Right kidney (tissue), 1 donor: Measurements from ENCODE around the gene CTSZ.

Source experiments
- DNase-seq: peaks from one replicate; pipeline ENCODE4 v3.0.0-alpha.2; 2016

The CTSZ gene

DNA sequence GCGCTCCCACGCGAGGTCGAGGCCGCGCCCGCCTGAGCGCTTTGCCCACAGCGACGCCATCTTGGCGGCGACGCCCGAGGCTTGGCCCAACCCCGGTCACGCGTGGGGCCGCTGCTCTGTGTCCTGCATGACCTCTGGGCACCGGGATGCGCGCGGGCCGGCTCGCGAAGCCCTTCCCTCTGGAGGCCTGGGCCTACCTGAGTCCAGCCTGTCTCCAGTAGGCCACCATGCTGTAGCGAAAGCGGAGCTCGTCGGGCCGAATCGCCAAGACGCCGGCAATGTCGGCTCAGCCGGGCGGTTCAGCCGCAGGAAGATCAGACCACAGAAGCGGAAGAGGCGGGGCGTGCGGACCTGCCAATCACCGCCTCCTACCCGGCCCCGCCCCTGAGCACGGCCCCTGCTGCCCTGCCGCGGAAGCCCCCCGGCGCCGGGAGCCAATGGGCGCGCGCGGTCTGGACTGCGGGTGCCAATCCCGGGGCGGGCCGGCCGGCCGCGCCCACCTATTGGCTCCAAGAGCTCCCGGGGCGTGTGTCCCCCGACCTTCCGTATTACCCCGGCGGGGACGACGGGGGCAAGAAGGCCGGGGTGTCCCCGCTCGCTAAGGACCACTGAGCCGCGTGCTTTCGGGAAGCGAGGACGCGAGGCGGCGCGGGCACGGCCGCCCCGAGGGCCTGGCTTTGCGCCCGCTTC lies 25.1 kb upstream of the CTSZ start, which contains the start of gene ATP5F1E:
Gene ATP5F1E (minus strand): TSS at position 313 of the 690 bp plus-strand sequence. CDS start 84 bp downstream, at position 229.
- DNase-seq: peak; percentile 94

DNA sequence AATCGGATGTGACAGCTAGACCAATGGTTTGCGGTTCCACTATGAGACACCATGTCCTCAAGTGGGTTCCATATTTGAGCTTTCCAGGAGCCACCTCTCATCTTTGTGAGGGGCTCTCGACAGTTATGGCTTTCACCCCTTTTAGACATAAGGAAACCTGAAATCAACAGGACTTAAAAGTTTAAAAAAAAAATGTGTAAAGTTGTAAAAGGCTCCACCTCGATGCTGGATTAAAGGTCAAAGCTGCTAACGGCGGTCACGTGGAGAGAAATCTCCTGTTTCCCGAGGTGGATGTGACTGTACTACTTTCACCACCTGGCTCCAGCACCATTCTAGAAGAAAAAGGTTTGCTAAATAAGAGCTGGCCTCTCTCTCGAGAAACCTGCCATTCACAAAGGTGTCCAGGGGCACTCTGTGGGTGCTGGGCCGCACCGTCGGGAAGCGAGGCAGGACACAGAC lies 24.5 kb upstream of the CTSZ start:
- DNase-seq: no peak

DNA sequence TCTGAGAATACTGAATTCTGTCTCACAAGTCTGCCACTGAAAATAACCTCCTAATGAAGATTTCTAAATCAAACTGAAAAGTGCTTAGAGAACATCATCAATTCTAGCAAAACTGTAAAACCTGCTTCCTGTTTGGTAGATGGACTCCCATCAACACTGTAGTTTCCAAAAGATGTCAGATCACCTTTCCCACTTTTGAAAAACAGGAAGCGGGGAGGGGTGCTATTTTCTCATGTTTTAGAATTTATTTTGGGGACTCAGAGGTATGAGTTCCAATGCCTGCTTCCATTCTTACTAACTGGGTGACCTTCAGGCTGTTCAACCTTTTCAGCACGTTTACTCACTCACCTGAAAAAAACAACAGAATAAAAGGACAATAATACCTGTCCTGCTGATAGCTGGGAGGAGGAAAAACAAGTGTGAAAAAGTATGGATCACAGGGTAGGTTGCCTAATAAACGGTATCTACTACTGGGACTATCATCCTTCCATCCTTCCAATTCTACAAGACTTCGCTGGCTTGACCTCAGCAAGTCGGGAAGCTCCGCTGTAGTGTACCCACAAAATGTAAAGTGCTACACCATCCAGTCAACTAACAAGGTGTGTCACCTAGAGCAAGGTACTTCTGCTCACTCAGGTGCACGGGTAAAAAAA lies 24.0 kb upstream of the CTSZ start:
- no peak for DNase-seq

DNA sequence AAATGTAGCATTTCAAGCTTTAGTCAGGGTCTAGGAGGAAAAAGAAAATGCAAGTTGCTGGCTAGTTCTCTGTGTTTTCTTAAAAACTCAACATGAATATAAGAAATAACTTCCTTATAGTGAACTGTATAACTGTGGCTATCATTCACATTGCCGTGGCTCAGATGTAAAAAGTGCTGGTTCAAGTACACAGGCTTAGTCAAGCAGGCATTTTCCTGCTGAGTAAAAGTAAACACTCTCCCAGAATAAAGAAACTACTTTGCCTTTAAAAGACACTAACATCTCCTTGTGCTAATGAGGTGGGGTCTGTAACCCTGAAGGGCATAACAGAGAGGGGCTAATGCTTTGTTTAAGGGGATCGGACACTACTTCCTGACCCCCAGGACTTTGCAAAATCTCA lies 21.8 kb upstream of the CTSZ start:
- no peak for DNase-seq

DNA sequence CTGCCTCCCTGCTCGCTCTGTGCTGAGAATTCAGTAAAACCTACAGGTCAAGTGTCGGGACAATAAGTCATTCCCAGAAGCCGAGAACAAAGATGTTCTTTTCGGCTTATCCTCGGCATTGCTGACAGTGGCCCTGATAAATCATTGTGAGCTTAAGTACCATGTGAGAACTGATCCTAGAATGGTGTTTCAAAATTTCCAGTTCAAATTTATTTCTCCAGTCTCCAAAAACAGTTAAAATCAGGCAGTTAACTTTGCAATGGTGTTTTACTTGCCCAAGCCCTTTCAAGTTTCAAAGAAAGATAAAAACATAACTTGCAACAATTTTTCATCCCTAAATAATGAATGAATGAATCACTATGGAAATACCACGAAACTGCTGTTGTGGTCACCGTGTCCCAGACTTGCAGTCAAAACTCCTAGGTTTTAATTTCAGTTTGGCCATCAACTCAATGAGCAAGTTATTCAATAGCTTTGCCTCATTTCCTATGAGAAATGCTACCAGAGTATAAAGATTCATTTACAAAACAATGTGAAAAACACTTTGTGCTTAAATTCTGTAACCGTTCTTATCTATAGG lies 20.8 kb upstream of the CTSZ start:
- DNase-seq: no peak

DNA sequence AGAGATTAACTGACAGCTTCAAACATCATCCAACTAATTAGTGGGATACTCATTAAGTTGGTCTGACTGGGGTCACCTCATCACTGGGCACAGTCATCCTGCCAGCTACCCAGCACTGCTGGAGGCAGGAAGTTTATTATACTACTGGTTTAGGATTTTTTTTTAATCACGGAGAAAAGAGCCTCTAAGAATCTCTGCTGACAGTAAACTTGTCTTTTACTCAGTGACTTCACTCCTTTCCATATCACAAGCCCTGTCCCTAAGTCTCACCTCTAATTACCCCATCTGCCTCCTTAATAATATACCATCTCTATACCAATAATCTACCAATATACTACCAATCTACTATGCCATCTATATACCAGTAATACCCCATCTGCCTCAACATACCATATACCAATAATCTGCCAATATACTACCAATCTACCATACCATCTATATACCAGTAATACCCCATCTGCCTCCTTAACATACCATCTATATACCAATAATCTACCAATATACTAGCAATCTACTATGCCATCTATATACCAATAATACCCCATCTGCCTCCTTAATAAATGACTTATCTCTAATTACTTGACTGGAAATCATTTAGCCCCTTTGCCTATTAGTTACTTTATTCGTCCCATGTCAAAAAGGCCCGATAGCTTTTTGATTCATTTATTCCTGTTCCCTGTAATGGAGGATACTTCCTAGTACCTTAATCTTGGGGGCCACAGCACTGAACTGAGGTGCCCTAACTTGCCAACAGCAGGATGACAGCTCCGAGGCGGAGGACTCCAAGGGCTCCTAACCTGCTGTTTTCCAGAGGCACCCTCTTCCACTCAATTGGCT lies 20.1 kb upstream of the CTSZ start:
- no peak for DNase-seq

DNA sequence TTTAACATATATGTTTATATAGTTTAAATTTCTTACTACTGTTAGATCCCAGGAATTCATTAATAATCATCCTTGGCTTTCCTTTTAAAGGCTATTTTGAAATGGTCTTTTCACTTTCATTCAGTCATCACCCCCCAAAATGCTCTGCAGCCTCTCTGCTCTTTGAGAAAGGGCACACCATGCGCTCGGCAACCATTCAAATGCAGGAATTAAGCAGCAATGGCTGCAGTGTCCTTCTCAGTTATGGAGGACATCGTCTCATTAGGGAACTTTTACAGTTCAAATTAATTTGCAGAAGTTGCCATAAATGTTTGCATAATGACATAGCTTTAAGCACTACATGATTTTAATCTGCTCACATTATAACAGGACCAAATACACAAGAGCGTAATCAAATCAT lies 18.5 kb upstream of the CTSZ start:
- DNase-seq: no peak

DNA sequence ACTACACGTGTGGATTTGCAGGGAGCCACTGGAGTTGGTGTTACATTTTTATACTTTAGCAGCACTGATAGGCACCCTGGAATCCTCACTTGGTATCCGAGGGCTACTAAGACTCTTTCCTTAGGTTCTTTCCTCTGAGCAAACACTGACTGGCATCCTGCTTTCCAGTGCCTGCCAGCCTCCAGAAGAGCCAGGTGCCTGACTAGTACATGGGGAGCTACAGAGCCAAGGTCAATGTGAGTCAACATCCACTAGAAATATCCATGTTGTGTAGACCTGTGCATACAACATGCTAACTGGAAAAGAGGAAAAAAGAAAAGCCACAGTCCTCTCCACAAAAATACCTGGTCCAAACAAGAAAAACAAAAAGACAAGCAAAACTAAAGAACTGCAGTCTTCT lies 18.0 kb upstream of the CTSZ start:
- DNase-seq: no peak

DNA sequence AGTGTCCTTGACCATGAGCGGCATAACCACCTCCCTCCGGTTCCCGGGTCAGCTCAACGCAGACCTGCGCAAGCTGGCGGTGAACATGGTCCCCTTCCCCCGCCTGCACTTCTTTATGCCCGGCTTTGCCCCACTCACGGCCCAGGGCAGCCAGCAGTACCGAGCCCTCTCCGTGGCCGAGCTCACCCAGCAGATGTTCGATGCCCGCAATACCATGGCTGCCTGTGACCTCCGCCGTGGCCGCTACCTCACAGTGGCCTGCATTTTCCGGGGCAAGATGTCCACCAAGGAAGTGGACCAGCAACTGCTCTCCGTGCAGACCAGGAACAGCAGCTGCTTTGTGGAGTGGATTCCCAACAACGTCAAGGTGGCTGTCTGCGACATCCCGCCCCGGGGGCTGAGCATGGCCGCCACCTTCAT lies 17.1 kb upstream of the CTSZ start:
- no peak for DNase-seq

DNA sequence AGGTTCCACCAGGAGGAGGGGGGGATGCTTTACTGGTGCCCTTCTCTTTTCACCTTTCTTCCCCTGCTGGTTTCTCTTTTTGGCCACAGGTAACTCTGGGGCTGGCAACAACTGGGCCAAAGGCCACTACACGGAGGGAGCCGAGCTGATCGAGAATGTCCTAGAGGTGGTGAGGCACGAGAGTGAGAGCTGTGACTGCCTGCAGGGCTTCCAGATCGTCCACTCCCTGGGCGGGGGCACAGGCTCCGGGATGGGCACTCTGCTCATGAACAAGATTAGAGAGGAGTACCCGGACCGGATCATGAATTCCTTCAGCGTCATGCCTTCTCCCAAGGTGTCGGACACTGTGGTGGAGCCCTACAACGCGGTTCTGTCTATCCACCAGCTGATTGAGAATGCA lies 16.6 kb upstream of the CTSZ start:
- DNase-seq: no peak

DNA sequence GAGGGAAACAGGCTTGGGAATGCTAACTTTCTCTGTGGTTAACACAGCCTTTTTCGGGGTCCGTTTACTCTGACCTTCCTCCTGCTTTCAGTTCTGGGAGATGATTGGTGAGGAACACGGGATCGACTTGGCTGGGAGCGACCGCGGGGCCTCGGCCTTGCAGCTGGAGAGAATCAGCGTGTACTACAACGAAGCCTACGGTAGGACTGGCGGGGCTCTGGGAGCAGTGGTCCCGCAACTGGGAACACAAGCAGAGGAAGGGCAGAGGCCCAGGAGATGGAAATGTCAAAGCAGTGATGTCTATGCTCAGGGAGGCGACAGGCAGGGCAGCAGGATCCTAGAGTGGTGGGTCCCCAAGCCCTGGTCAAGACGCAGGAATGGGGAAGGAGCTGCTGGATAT lies 15.7 kb upstream of the CTSZ start:
- DNase-seq: no peak

DNA sequence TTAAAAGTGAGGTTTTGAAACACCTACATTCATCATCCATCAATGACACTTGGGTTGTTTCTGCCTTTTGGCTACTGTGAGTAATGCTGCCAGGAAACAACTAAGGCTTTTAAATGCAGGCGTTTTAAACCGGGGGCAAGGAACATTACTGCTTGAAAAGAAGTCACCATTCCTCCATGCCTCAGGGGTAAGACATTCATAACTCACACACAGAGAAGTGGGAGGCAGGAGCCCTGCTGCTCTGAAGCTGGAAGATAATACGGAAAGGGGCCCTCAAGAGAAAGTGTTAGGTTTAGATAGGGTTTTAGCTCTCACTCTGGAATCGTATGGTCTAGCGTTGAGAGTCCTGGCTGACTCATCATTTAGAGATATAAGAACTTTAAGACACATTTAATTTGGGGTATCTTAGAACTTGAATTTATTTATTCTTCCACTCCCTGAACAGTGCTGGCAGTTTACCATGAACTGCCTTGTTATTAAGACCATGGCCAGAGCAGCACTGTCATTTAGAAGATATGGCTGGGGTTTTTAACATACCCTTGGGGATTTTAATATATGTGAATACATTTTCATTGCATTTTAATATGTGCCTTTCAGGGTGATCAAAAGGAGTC lies 14.0 kb upstream of the CTSZ start:
- no peak for DNase-seq

DNA sequence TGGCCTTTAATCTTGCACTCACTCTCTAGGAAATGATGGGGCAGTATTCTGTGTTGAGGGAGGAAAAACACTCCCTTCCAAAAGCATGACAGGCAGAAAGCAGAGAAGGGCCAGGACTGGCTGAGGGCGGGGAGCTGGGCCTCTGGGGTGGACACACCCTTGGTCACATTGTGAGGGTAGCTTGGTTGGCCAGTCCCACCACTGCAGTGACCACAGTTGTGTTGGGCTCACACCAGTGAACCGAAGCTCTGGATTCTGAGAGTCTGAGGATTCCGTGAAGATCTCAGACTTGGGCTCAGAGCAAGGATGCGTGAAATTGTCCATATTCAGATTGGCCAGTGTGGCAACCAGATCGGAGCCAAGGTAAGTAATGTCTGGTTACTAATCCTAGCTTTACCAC lies 12.2 kb upstream of the CTSZ start, which contains the start of gene TUBB1:
Gene TUBB1 (plus strand): TSS at position 213 of the 400 bp plus-strand sequence. CDS start 94 bp downstream, at position 307.
- DNase-seq: no peak

DNA sequence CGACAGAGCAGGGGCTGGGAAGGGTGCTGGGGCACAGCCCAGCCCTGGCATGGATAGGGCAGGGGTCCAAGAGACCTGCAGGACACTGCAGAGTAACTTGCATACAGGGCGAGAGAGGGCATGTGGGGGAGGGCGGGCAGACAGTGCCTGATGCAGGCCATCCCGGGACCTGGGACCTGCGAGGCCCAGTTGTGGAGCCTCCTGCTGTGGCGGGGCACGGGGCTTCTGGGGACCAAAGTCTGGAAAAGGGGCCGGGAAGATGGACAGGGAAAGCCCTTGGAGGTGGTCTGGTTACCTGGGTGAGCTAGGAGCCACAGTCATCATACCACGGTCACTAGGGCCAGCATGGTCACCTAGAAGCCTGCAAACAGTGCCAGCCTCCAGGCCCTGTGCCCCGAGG lies 11.8 kb upstream of the CTSZ start:
- DNase-seq: no peak

DNA sequence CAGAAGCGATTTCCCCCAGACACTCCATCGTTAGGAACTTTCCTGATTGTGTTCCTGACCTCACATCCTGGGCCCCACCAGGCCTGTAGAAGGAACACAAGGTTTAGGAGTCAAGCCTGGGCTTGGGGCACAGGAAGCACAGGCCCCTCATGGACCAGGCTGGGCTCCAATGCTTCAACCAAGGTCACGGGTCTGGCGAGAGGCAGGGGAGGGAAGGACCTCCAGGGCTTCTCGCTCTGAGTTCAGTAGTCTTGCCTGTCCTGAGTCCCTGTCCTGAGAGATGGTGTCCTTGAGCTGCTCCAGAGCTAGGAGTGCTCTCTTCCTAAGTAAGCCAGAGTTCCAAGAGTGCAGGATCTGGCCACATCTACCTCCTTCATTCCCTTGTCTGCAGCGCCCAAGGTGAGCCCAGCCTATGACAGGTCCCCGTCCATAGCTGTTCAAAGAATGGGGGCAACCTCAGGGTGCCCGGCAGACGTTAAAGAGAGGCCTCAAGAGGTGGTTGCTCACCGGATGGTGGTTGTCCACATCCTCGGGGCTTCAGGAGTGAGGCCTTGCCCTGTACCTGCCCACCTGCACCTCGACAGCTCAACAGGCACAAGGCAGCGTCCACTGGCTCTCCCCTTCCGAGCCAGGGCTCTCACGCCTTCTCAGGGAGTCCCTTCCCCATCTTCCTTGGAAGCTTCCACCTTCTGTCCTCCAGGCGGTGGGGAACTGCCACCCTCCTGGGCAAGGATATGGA lies 10.6 kb upstream of the CTSZ start:
- no peak for DNase-seq

DNA sequence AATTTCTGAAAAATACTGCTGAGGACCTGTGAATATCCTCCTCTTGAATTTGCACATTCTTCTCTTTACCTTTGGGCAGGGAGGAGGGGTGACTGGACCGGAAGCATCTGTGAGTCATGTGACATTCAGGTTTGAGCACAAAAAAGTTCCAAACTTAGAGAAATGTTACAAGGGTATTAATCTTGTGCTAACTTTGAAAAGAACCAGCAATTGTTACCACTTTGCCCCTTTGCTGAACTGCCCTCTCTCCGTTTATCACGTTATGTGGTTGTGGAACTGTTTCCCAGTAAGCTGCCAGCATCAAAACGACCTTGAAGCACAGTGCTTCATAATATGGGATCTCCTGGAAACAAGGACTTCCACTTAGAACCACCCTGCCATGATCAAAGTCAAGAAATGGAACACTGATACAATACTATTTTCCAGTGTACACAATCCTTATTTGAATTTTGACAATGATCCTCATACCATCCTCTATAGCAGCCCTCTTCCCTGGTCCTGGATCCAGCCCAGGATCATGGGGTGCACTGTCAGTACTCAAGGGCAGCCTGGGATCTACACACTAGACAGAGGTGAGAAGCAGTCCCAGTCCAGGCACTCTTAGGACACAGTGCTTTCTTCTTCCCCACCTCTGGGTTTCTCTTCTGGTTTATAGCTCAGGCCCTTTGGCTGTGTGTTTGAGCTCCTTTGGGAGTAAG lies 9.9 kb upstream of the CTSZ start:
- no peak for DNase-seq

DNA sequence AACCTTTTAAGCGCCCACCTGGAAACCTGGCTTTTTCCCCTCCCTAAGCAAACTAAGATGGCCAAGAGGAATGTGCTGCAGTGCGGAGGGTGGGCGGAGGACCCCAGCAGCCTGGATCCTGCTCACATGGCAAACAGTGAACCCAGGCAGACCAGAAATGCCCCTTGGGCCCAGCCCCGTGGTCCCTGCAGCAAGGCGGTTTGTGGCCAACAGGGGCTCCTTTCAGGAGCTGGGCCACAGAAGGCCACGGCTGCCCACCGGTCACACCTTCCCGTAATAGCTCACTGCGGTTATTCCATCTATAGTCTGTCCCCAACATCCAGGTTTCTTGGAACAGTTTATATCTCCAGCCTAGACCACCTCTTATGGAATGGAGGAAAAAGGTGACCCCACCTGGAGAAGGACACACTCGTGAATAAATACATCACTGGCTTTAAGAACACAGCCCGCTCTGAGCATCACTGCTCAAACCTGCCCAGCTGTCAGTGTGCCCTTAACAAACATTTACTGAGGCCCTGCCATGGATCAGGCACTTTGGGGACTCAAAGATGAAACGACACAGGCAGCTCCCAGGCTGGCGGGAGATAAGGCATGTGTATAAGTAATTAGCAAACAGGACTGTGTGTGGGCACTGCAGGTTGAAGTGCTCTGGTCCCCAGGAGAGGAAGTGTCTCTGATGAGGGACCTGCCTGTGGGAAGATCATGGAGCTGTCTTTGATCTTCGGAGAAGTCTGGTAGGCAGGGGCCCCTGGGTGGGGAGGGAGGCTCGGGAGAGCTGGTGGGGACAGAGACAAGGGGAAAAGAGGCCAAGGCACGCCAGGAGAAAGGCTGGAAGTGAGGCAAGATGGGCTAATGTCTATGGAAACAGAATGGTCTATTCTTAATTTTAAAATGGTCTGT lies 9.0 kb upstream of the CTSZ start:
- DNase-seq: no peak

DNA sequence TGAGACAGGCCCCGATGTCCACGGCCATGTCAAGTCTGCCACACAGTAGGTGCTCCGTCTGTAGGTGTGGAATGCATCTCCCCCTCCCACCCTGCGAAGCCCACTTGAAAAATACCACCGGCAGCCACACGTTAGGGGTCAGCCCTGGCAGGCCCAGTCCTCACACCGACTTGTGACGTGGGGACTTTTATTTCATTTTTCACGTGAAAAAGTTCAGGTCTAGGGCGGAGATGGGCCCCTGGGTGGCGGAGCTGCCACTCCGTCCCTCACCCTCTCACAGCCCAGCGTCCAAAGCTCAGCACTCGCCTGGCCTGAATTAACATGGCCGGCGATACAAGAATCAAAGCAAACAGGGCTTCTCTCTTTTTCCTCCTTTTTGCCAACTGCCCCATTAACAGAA lies 8.4 kb upstream of the CTSZ start:
- no peak for DNase-seq

DNA sequence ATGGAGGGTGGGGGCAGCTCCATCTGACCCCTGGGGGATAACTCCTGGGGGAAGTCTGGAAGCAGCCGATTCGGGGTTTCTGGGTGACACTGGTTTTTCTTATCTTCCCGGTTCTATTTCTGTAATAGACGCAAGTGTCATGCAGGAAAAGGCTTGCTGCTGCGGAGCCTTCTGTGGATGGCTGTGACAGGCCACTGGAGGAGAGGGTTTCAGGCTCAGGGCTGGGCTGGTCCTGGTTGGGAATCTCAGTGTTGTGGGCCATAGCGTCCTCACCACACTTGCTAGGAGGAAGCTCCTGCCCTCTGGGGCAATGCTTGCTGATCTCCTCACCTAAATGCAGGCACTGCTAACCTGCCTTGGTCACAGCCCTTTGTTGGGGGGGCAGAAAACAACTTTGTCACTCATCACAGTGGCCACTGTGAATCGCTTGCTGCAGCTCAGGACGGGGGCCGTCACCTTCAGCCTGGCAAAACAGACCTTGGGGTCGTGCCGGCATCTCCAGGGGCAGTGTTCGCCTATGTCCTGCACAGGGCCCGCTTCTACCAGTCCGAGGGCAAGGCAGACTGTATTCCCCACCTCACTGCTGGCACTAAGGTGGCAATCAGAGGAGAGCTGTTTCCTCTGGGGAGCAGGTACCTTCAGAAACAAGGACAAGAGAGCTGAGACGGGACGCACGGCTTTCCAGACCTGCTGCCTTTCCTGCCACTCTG lies 7.8 kb upstream of the CTSZ start:
- DNase-seq: no peak
